Fibroblast of upper back skin (primary cell): ENCODE measurements around the gene SEPSECS.
A peak's percentile ranks its signal among the peaks of the same experiment; 100 is the strongest.

Source experiments
- DNase-seq: peaks from one replicate; pipeline ENCODE4 v3.0.0-alpha.2; 2013

The SEPSECS gene

GRCh38 chr4:25159837-25160713, at the start of gene SEPSECS:
Gene SEPSECS (minus strand): TSS chr4:25160449. CDS start chr4:25160369, 80 bp downstream.
- peak; percentile 97 for DNase-seq

DNA sequence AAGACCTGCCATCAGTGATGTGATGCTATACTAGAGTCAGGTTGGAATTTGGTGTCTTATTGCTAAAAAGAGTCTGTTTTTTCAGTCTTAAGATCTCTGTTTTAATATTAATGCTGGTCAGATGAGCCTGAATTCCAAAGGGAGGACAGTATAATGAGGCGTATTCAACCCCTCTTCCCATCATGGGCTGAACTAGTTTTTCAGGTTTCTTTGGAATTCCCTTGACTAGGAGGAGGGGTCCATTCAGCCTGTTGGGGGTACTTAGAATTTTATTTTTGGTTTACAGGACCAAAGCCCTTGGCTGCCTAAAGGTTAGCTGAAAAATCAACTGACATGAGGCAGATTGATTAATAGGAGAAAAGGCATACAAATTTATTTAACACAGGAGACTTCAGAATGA, 49.5 kb upstream of the SEPSECS start:
- DNase-seq, result no peak

DNA sequence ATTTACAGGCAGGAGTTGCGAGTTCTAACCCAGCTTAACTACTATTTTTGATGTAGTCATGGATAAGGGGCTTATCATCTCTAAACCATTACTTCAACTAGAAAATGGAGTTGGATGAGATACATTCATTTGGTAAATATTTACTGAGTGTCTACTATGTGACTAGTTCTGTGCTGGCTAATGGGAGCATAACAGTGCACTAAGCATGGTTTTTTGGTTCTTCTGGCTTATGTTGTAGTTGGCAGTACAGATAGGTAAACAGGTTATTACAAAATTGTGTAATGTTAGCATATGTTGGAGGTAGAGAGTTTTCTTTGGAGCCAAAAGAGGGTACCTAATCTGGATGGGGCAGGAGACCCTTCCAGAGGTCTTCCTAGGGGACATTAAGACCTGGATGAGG, 47.7 kb upstream of the SEPSECS start:
- DNase-seq, result no peak

DNA sequence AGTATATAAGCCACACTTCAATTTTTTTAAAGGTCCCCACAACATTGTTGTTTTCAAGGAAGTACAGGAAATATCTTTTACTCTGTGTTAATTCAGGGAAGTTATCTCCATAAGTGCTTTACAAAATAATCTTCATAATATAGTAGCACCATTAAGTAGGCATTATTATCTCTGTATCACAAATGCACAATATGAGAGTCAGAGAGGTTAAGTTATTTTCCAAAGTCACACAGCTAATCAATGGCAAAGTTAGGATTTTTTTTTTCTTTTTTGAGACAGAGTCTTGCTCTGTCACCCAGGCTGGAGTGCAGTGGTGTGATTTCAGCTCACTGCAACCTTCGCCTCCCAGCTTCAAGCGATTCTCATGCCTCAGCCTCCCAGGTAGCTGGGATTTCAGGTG, 38.5 kb upstream of the SEPSECS start:
- DNase-seq, result no peak

GRCh38 chr4:25190407-25190806, 30.2 kb upstream of the SEPSECS start:
- no peak for DNase-seq

GRCh38 chr4:25184056-25184455, 23.8 kb upstream of the SEPSECS start:
- no peak for DNase-seq

DNA sequence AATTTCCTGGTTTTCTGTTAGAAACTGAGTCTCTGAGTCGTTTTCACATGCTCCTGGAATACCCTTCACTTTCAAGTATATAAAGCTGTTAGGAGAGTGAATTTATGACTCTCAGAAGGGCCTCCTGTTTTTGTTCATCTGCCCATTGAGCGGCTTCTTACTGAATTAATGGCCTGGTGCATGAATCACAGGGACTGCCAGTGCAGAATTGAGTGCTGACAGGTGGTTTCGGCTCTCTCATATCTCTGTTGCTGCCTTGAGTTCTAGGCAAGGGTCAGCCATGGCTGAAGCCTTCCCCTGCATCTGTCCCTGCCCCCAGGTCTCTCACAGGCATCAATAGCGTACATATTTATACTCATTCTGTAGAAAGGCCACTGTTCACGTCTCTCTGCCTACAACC, 22.7 kb upstream of the SEPSECS start:
- peak; percentile 44 for DNase-seq

DNA sequence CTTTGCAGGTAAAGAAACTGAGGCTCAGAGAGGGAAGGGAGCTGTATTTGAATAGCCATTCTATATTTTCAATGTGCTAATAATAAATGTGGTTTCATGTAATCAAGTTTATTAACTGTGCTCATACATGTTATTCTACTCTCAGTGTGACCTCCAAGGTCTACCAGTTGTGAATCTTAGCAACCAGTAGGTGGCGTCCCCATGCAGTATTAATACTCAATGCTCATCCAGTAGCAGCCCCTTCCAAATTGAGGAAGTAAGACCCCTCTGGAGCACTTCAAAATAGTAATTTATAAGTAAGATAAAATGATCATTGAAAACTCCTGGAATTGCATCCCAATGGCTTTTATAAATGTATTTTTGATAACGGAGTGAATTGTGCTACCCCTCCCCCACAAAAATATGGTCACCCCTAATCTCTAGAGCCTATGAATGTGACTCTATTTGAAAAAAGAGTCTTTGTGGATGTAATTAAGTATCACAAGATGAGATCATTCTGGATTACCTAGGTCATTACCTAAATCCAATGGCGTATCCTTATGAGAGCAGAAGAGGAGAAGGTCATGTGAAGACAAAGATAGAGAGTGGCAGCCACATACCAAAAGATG, 20.4 kb upstream of the SEPSECS start:
- peak; percentile 36 for DNase-seq

GRCh38 chr4:25178838-25179261, 18.6 kb upstream of the SEPSECS start:
- DNase-seq, result no peak

DNA sequence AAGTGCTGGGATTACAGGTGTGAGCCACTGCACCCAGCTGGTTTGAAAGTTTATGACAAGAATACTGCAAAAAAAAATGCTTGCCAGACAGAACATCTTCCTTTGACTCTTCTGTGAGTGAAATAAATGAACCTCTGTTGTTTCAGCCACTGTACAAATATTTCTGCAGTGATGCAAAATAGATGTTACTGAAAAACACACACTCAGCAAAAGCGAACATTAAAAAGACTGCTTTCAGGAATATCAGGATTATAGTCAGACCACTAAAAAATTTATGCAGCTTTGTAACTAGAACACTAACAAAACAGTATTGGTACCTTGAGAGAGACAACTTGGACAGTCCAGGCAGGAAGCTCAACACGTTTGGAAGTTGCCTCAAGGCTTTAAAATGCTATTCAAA, 16.9 kb upstream of the SEPSECS start:
- no peak for DNase-seq

DNA sequence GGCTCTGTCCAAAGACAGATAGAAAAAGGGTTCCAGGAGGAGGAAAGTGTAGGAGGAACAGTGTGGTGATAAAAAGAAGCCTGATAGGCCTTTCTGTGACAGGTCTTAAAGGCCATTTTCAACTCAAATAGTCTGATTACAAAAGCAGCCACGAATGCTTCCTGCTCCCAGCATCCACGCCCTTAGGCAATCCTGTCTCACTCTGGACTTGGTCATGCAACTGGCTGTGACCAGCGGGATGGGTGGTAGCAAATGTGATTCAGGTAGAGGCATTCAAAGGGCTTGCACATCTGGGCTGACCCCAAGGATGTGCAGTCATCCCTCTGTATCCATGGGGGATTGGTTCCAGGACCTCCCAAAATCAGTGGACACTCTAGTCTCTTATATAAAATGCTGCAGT, 14.4 kb upstream of the SEPSECS start:
- DNase-seq, result no peak

GRCh38 chr4:25172961-25173915, 13.0 kb upstream of the SEPSECS start:
- peak; percentile 99 for DNase-seq

GRCh38 chr4:25171201-25171865, 11.1 kb upstream of the SEPSECS start:
- DNase-seq, result peak; percentile 46

GRCh38 chr4:25169446-25169845, 9.2 kb upstream of the SEPSECS start:
- no peak for DNase-seq

DNA sequence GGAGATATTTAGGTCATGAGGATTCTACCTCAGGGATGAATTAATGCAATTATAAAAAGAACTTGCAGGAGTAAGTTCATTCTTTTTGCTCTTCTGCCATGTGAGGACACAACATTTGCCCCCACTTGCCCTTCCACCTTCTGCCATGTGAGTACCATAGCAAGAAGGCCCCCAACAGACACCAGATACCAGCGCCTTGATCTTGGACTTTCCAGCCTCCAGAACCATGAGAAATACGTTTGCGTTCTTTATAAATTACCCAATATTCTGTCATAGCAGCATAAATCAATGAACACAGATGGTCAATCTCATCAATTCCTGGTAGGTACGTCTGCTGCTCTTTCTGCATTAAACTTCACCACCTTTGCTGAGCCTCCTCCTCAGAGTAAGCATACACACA, 5.7 kb upstream of the SEPSECS start:
- DNase-seq, result no peak

- DNase-seq, result no peak
These were observed 2.9 kb upstream of the SEPSECS start for GRCh38 chr4:25163196-25163595.

DNA sequence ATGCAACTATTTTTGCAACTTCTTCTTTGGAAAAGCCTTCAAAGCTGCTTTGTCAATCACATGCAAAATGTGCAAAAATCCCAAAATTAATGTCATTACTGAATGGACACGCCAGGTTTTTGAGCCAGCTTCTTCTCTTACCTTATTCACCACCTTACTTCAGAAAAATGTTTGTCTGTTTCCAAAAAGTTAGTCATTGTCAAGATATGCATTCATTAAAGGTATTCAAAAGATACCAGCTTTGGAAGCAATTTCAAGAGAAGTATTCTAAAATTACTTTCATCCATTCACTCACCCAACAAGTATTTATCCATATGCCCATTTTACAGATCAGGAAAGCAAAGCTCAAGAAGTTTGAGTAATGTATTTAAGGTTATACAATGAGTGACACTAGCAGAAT, 2.3 kb upstream of the SEPSECS start:
- no peak for DNase-seq

- DNase-seq, result peak; percentile 7
These were observed 1.3 kb upstream of the SEPSECS start for GRCh38 chr4:25161593-25161950.

DNA sequence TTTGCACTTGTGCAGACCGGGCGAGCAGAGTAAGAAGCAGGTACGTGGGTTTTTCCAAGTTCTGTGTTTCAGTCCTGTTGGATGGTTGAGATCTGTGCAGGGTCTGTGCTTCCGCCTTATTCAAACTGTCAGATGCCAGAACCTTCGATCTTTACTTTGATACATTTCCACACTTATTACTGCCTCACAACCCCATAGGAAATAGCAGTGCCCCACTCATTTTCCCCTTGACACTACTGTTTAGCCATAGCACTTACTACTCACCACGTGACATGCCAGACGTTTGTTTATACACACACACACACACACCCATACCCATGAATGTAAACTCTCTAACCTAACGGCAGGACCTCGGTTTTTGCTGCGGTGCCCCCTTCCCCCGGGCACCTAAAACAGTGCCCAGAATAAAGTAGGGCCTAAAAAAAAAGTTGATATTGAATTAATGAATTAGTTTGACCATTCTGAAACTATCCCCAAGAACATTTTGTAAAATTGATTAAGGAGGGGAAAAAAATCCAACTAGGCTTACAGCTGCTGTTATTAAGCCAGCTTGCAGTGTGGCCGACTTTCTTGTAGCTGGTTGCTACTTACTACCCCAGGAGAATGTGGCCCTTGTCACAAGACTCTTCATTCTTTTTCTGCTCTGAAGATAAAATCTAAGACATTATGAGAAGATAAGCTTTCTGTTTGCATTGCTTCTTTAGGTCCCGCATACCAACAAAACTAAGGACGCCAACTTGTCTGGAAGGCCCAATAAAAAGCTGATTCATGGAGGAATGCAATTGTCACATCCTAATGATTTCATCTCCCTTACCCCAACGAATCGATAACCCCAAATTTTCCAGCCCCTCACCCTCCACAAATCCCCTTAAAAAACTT, 704 bp upstream of the SEPSECS start:
- DNase-seq, result no peak

DNA sequence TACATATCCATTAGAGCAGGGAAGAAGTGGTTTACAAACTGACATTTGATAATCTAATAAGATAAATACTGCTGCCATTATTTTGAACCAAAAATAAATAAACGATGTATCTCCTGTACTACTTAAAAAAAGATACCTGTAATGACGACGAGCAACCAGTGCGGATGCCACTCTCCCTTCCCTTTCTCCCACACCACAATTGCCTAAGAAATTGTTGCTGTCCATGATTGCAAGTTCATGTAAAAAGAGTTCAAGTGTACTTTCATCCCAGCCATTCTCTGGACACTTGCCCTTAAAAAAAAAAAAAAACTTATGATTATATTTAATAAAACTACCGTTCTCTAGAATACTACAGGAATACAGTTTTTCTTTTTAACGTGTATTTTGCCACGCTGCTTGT, 1.4 kb downstream of the SEPSECS start:
- no peak for DNase-seq

- no peak for DNase-seq
These were observed 3.2 kb downstream of the SEPSECS start for GRCh38 chr4:25157081-25157480.

DNA sequence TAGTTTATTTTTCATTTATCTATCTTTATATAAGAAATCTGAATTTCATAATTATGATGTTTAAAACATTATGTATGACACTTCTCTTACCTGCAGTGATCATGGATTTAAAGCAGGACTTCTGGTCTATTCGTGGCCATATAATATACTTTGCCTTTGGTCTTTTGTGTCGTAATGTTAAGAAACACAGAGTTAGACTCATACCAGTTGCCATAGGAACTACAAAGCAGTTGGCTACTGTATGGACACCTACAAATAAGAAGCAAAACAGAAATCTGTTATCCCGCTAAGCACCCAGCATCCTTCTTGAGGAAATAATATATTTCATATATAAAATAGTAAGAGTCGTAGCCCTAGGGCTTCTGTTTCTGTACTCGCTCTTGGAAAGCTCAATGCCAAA, 4.3 kb downstream of the SEPSECS start:
- DNase-seq, result no peak
